ENCODE data around the gene GSG1. TPM values are rescaled to one million over a fixed set of nuclear protein-coding genes. Genes with fewer than 3 reads are reported as not detected.

The GSG1 gene
- total RNA-seq, 2 experiments from 2014 or later, result not detected

GRCh38 chr12:13114251-13115052 lies 11.0 kb upstream of the GSG1 start:
- no peak for TF ChIP-seq CTCF (IDR thresholded peaks at IDR 0.05)
- POLR2A ChIA-PET, result no interaction called here
- Histone ChIP-seq H3K27me3 (ENCODE audit: control insufficient read depth in 1 of 2, insufficient read depth in 2 of 2, low read length in 2 of 2) (peaks cover 0 to 2% of the 10 kb centered on the region in 2 experiments), H3K9me3 (ENCODE audit: control insufficient read depth in 1 of 2, insufficient read depth in 1 of 2, low read length in 2 of 2) (peaks cover 0 to 3% of the 10 kb centered on the region in 2 experiments), H3K27ac (ENCODE audit: low read depth in 1 of 2, low read length in 2 of 2) (no peak overlapping the region), H3K4me3 (ENCODE audit: low read length) (no peak overlapping the region), H3K4me1 (ENCODE audit: insufficient read depth, low read length) (no peaks in the 10 kb centered on the region), H3K36me3 (ENCODE audit: insufficient read depth, low read length) (no peaks in the 10 kb centered on the region)
- CTCF ChIA-PET, result no interaction called here
- Mint-ChIP-seq H3K9me3 (no peaks in the 10 kb centered on the region), H3K27ac (no peak overlapping the region), H3K27me3 (peaks cover 13% of the 10 kb centered on the region), H3K36me3 (ENCODE audit: low read depth) (no peaks in the 10 kb centered on the region), H3K4me1 (ENCODE audit: low read depth) (no peaks in the 10 kb centered on the region), H3K4me3 (no peak overlapping the region)
- DNase-seq (no peak), ATAC-seq (ENCODE audit: poor library complexity) (no peak)
- intact Hi-C loops (cut with DNase I, micrococcal nuclease), result no loop called here

- Histone ChIP-seq H3K4me3 (ENCODE audit: low read length) (no peak overlapping the region), H3K4me1 (ENCODE audit: insufficient read depth, low read length) (no peaks in the 10 kb centered on the region), H3K36me3 (ENCODE audit: insufficient read depth, low read length) (no peaks in the 10 kb centered on the region), H3K27me3 (ENCODE audit: control insufficient read depth in 1 of 2, insufficient read depth in 2 of 2, low read length in 2 of 2) (peaks cover 0 to 2% of the 10 kb centered on the region in 2 experiments), H3K27ac (ENCODE audit: low read depth in 1 of 2, low read length in 2 of 2) (no peak overlapping the region), H3K9me3 (ENCODE audit: control insufficient read depth in 1 of 2, insufficient read depth in 1 of 2, low read length in 2 of 2) (peaks cover 0 to 3% of the 10 kb centered on the region in 2 experiments)
- TF ChIP-seq CTCF (IDR thresholded peaks at IDR 0.05), result no peak
- Mint-ChIP-seq H3K27me3 (peaks cover 13% of the 10 kb centered on the region), H3K4me1 (ENCODE audit: low read depth) (no peaks in the 10 kb centered on the region), H3K9me3 (no peaks in the 10 kb centered on the region), H3K4me3 (no peak overlapping the region), H3K36me3 (ENCODE audit: low read depth) (no peaks in the 10 kb centered on the region), H3K27ac (no peak overlapping the region)
- DNase-seq (no peak), ATAC-seq (ENCODE audit: poor library complexity) (no peak)
- ChIA-PET CTCF (interaction anchor here (0.6 kb wide), 1 partner anchor 48 kb away, joined by 3 read pairs; no protein-coding TSS in a partner anchor), POLR2A (no interaction called here)
- intact Hi-C loops (cut with DNase I, micrococcal nuclease), result no loop called here
Observed at GRCh38 chr12:13112968-13113367, 9.5 kb upstream of the GSG1 start.

GRCh38 chr12:13106666-13107065 lies 3.2 kb upstream of the GSG1 start:
- no peak for TF ChIP-seq CTCF (IDR thresholded peaks at IDR 0.05)
- CTCF ChIA-PET, result no interaction called here

More at GRCh38 chr12:13106666-13107065, 3.2 kb upstream of the GSG1 start:
- Histone ChIP-seq H3K36me3 (ENCODE audit: insufficient read depth, low read length) (no peaks in the 10 kb centered on the region), H3K27ac (ENCODE audit: low read depth in 1 of 2, low read length in 2 of 2) (no peak overlapping the region), H3K27me3 (ENCODE audit: control insufficient read depth in 1 of 2, insufficient read depth in 2 of 2, low read length in 2 of 2) (no peaks in the 10 kb centered on the region), H3K9me3 (ENCODE audit: control insufficient read depth in 1 of 2, insufficient read depth in 1 of 2, low read length in 2 of 2) (no peaks in the 10 kb centered on the region), H3K4me1 (ENCODE audit: insufficient read depth, low read length) (peaks cover 8% of the 10 kb centered on the region), H3K4me3 (ENCODE audit: low read length) (no peak overlapping the region)
- POLR2A ChIA-PET, result no interaction called here
- Mint-ChIP-seq H3K27me3 (no peaks in the 10 kb centered on the region), H3K4me1 (ENCODE audit: low read depth) (peaks cover 13% of the 10 kb centered on the region), H3K36me3 (ENCODE audit: low read depth) (no peaks in the 10 kb centered on the region), H3K27ac (no peak overlapping the region), H3K9me3 (no peaks in the 10 kb centered on the region), H3K4me3 (no peak overlapping the region)
- ATAC-seq (ENCODE audit: poor library complexity) (no peak), DNase-seq (no peak)
- intact Hi-C loops (cut with DNase I, micrococcal nuclease), result loop anchor here in 1 of 2 experiments (10.0 kb wide), 1 partner anchor 752 kb away; the partner anchor contains the start of genes BORCS5 and MANSC1

All from CD4-positive, alpha-beta T cell (primary cell).